GM21423 (cell line): ENCODE measurements around the gene SLC25A30.
A peak's percentile ranks its signal among the peaks of the same experiment; 100 is the strongest.

Experiments used
- ATAC-seq: cut with Tn5 transposase; IDR thresholded peaks from one replicate; pipeline ENCODE4 v1.9.1; 2021; ENCODE audit warnings: mild to moderate bottlenecking, moderate library complexity; ENCODE audit not compliant: unreplicated experiment

The SLC25A30 gene

DNA sequence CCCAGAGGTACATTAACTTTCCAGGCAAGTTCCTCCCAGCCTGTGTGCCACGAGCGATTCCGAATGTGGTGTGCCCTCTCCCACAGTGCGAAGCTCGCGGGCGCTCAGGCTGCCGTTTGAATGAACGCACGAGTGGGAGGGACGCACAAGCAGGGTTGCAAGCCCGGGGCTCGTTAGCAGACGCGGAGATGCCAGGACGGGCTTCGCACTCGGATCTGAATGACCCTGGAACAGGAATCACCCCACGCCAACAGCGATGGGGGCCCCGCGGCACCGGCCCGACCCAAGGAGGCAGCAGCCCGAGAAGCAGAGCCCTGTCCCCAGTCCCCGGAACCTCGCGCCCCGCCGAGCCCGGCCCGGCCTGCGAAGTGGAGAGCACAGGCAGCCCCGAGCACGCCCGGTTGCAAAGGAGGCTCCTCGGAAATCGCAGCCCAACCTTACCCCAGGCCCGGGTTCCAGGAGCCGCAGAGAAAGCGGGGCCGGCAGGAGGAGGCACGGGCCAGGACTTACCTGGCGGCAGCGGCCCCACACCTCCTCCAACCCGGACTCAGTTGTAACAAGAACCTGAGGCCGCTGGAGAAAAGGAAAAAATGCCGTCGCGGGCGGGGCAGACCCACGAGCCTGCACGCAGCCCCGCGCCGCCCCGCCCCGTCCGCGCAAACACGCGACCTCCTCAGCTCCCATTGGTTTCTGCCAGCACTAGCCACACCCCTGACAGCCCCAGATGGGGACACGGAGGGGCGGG lies at the start of gene SLC25A30:
TSS of gene SLC25A30 (minus strand) at position 584 of the 745 bp plus-strand sequence. CDS start 6,948 bp downstream, outside the sequence.
- peak; percentile 88 for ATAC-seq

- ATAC-seq: no peak
Measured at GRCh38 chr13:45466359-45466758, 48.2 kb upstream of the SLC25A30 start.

DNA sequence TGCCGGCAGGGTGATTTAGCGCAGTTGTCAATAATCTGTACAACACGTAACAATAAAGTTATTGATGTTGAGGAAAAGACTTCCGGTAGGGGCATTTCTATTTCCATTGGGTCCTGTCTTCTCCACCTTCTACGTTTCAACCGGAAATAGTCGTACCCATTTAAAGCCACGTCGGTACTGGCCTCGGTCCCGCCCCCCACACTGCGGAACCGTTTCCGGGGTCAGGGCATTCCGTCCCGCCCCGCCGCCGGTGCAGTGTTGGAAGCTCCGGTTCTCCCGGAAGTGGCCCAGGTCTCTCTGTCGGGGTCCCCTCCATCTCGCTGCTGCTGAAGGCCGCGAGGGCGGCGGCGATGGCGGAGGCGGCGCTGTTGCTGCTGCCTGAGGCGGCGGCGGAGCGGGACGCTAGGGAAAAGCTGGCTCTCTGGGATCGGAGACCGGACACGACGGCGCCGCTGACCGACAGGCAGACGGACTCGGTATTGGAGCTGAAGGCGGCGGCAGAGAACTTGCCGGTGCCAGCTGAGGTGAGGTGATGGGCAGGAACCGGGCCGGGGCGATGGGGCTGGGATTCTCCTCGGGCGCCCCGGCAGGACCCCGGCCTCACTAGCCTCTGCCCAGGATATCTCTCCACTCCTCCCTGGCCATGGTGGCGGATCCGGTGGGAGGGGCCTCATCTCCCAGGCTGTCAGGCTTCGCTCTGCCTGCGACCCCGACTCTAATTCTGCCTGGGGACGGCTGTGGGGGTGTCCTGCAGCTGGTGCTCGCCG lies 46.7 kb upstream of the SLC25A30 start, which contains the start of gene COG3:
TSS of gene COG3 (plus strand) at position 253 of the 767 bp plus-strand sequence. CDS start at position 351, 98 bp downstream.
- ATAC-seq: peak; percentile 96

DNA sequence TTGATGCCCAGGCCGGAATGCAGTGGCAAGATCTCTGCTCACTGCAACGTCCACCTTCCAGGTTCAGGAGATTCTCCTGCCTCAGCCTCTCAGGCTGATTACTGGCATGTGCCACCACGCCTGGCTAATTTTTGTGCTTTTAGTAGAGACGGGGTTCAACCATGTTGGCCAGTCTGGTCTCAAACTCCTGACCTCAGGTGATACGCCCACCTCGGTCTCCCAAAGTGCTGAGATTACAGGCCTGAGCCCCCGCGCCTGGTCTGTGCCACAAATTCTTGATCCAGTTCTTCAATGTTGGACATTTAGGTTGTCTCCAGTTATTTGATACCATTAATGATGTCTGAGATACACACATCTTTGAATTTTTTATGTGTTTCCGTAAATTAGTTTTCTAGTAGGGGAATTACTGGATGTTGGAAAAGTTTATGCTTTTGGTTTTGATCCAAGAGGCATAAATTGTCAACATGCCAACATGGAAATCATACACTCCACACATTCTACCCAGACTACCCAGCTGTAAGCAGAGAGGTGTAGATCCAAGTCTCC lies 46.0 kb upstream of the SLC25A30 start:
- no peak for ATAC-seq

DNA sequence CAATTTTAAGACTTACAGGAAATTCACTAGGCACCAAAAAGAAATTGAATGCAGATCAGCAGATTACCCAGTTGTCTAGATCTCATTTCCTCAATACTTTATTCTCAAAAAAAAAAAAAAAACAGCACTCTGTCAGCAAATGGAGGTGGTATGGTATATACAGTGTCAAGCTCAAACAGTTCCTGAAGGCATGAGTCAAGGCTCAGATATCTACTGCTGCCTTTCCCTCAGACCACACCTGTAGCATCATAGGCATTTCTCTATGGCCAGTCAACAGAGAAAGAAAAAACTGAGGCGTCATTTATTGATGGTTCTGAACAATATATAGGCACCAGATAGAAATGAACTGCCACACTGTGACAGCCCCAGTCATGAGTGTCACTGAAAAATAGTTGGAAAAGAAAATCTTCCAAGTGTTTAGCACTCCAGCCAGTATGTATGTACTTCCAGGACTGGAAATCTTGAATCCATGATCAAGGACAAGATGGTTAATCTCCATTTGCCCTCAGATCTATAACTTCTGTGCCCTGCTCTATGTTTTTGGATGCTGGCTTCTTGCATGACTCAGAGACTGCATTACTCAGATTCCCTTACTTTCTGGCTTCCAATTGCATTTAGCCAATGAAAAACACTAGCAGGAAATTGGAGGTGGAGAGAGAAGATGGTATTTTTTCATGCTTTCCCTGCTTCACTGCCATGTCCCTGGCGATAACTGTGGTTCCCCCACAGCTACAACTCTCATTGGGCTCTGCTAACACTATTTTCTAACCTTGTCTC lies 38.2 kb upstream of the SLC25A30 start:
- no peak for ATAC-seq

DNA sequence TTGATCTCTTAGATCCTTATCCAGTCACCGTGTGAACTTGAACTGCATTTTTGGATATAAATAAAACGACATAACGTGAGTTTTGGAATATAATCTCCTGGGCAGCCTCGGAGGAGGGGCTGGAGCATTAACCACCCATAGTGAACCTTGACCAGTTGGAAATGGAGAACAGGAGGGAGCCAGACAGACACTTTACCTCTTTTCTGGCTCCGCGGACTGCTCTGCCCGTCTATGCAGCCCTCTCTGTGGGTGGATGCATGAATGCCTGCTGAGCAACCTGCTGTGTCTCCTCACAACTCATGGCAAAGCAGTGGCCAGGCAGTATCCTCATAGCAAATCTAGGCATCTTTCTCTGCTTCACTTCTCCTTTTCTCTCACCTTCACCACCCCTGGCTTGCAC lies 36.0 kb upstream of the SLC25A30 start:
- ATAC-seq: no peak

- ATAC-seq: no peak
Measured at GRCh38 chr13:45451282-45451681, 33.1 kb upstream of the SLC25A30 start.

GRCh38 chr13:45448965-45449559 lies 30.9 kb upstream of the SLC25A30 start:
- no peak for ATAC-seq

DNA sequence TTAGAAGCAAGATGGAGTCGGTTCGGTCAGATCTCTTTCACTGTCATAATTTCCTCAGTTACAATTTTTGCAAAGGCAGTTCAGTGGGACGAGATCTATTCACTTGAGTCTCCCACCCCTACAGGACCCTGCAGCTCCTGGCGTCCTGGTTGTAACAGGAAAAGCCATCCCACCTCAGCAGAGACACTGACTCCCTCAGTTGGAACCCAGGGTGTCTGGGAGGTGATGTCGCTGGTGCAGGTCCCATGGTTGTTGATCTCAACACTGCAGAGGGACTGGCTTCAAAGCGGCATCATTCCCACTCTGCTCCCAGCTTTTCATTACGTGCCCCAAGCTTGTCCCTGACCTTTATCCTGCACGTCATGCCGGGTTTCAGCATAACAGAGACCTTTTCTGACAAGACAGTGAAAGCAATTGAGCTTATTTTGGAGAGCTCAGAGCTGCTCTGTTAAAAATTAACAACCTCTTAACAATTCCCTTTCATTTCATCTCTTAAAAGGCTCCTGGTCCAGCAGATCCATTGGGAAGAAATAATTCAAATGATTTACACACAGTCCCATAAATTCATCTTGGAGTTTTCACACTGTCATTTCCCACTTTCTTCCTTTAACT lies 29.0 kb upstream of the SLC25A30 start:
- no peak for ATAC-seq

DNA sequence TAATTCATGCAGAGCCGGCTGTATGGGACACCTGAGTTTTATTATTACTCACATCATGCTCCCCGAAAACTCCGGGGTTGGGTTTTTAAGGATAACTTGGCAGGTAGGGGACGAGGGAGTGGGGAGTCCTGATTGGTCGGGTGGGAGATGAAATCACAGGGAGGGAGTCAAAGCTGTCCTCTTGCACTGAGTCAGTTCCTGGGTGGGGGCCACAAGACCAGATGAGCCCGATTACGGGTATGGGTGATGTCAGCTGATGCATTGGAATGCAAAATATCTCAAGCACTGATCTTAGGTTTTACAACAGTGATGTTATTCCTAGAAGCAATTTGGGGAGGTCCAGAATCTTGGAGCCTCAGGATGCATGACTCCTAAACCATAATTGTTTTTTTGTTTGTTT lies 28.0 kb upstream of the SLC25A30 start:
- no peak for ATAC-seq

- no peak for ATAC-seq
Measured at GRCh38 chr13:45445053-45445452, 26.9 kb upstream of the SLC25A30 start.

DNA sequence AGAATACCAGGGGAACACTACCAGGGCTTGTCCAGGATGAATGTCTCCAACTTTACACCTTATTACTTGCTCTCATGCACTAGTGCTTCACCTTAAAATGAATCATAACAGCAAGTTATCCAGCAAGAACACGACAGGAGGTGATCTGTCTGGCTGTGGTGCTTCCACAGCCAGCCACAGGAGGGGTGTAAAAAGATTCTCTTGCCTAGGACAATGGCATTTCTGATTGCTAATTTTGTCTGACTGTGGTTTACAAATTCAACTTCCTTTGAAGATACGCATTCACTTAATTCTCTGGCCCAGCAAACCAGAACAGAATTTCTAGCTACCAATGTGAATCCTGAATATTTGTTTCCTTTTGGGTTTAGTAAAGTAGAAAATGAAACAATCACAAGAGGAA lies 23.5 kb upstream of the SLC25A30 start:
- ATAC-seq: peak; percentile 67

DNA sequence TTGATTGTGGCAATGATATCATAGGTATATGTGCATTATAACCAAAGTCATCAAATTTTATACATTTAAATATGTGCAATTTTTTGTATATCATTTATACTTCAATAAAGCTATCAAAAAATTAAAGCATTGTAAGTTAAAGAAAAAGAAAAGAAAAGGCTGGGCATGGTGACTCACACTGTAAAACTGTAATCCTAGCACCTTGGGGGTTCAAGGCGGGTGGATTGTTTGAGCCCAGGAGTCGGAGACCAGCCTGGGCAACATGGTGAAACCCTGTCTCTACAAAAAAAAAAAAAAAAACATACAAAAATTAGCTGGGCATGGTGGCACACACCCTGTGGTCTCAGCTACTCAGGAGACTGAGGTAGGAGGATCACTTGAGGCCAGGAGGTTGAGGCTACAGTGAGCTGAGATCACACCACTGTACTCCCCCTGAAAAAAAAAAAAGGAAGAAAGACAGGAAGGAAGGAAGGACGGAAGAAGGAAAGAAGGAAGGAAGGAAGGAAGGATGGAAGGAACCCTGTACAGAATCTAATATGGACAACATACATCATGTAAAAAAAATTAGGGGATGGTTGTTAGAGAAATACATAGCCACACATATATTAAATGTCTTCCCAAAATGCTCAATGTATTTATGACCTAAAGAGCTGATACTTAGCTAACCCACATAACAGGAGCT lies 21.7 kb upstream of the SLC25A30 start:
- ATAC-seq: no peak

DNA sequence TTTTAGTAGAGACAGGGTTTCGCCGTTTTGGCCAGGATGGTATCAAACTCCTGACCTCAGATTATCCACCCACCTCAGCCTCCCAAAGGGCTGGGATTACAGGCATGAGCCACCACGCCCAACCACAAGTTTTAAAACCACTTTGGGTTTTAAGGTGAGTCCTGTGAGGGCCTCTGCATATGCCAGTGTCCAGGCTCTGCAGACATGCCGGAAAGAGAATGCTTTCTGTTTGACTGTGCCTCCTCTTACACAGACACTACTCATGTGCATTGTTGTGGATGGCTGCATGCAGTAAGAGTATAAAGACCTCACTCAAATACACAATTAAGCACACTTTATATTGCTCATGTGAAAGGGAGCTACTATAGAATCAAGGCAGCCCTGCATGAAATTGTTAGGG lies 20.8 kb upstream of the SLC25A30 start:
- ATAC-seq: no peak

DNA sequence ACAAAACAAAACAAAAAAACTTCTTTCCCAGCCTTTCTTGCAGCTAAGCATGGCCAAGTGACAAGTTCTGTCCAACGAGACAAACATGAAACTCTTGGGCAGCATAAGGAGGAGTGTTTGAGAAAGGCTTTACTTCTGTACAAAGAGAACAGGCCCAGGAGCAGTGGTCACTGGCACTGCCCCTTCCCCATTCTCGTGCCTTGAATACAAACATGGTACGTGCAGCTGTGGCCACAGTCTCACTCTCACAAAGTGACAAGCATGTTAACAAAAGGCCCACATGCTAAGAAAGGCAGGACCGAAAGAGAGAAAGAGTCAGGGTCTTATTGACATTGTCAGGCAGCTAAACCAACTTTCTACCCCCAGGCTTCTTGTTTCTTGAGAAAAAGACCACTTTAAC lies 19.8 kb upstream of the SLC25A30 start:
- ATAC-seq: no peak

DNA sequence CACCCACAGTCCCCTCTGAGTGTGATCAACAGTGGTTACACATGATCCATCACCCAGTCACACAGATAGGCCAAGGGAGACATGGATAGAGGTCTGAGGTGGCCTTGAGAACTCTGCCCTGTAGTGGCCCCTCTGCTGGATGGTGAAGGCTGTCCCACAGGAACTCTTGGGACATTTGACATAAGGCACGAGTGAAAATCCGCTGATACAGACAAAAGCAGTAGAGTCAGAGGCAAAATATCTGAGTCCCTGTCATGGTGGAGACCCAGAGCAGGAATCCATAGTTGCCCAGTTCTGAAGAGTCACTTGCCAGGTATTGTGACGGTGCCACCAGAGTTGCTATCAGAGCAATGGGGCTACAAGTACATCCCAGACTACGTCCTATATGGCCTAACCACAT lies 18.8 kb upstream of the SLC25A30 start:
- ATAC-seq: no peak

- ATAC-seq: no peak
Measured at GRCh38 chr13:45436332-45436731, 18.2 kb upstream of the SLC25A30 start.

DNA sequence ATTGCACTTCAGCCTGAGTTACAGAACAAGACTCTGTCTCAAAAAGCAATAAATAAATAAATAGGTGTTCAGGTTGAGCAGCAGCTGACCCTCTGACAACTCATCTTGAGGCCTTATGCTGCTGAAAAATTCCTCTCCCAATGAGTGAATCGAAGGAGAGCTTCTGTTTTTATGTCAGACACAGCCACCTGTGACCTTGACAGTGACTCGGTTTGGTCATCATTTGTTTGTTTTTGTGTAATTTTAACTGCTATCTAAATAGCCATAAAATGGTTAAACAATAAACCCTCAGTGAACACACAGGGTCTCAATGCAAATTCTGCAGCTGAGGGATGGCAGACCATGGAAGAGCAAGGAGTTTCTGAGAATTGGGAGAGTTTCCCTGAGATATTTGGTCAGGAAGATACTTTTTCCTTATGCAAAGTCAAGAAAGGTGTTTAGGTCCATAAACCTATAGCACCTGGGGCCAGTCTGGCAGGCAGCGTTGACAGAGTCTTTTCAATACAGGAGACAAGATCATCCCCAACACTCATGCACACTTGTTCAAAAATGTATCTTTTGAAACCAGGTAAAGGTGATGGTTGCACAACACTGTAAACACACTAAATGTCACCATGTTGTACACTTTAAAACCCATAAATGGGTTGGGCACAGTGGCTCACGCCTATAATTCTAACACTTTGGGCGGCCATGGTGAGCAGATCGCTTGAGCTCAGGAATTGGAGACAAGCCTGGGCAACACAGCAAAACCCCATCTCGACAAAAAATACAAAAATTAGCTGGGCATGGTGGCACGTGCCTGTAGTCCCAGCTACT lies 16.6 kb upstream of the SLC25A30 start:
- ATAC-seq: no peak

- no peak for ATAC-seq
Measured at GRCh38 chr13:45433381-45433790, 15.2 kb upstream of the SLC25A30 start.
